Fibroblast of lung (primary cell): ENCODE data around the gene FNDC3A.

Source experiments
- CTCF ChIP-seq, 2 donors: IDR thresholded peaks in 1 of 2; conservative IDR thresholded peaks in 1 of 2; 1 replicate in 1 of 2; 2 replicates in 1 of 2; pipeline ENCODE4 v1.5.1; 2011 to 2012; ENCODE audit warnings: low read length in 2 of 2, control low read depth in 1 of 2, inconsistent platforms in 1 of 2, low read depth in 1 of 2, mild to moderate bottlenecking in 1 of 2
- EZH2 ChIP-seq: IDR thresholded peaks from 2 replicates; pipeline ENCODE4 v1.5.1; 2012; ENCODE audit warnings: low read length, control low read depth, mild to moderate bottlenecking; ENCODE audit errors: missing control alignments

GRCh38 chr13:49210114-49210513 is 234.4 kb downstream of the FNDC3A start:
- TF ChIP-seq CTCF (conservative IDR thresholded peaks at IDR 0.05 in 1 of 2, IDR thresholded peaks at IDR 0.05 in 1 of 2; ENCODE audit: low read depth in 1 of 2, low read length in 2 of 2) (no peak), EZH2 (no peak)
